Type B pancreatic cell (in vitro differentiated cells): ENCODE data around the gene SULF2. TPM values are rescaled to one million over a fixed set of nuclear protein-coding genes. Genes with fewer than 3 reads are reported as not detected.
A peak's percentile ranks its signal among the peaks of the same experiment; 100 is the strongest.

ENCODE experiments used
- DNase-seq: peaks from one replicate; pipeline ENCODE4 v3.0.0; 2021; ENCODE audit warnings: mixed read lengths; ENCODE audit not compliant: unreplicated experiment; ENCODE audit errors: extremely low spot score
- H3K27ac Mint-ChIP-seq: 2 replicates; pipeline ENCODE4 v1.8.0; 2021; ENCODE audit warnings: mild to moderate bottlenecking, mixed read lengths
- H3K27me3 Mint-ChIP-seq: 2 replicates; pipeline ENCODE4 v1.8.0; 2021; ENCODE audit warnings: mixed read lengths
- H3K36me3 Mint-ChIP-seq: 2 replicates; pipeline ENCODE4 v1.8.0; 2021; ENCODE audit warnings: mixed read lengths
- H3K4me1 Mint-ChIP-seq: one replicate; pipeline ENCODE4 v1.8.0; 2021; ENCODE audit warnings: mixed read lengths; ENCODE audit not compliant: unreplicated experiment
- H3K4me3 Mint-ChIP-seq: 2 replicates; pipeline ENCODE4 v1.8.0; 2021; ENCODE audit warnings: mild to moderate bottlenecking, mixed read lengths
- H3K9me3 Mint-ChIP-seq: 2 replicates; pipeline ENCODE4 v1.8.0; 2021; ENCODE audit warnings: mixed read lengths
- total RNA-seq: library from RNA; stranded (reverse); gene quantifications from 2 replicates; pipeline ENCODE4 v1.2.1, GENCODE V29; 2021; ENCODE audit warnings: low replicate concordance
- TF ChIP-seq, protein P1 (sequence below): fragments of 200-600 bp; sonication (generic); conservative IDR thresholded peaks from 2 replicates; pipeline ENCODE4 v1.5.0; 2021; ENCODE audit warnings: antibody characterized with exemption, mild to moderate bottlenecking

SULF2 gene
- total RNA-seq, 1 donor from 2014 or later, result 146 TPM

DNA sequence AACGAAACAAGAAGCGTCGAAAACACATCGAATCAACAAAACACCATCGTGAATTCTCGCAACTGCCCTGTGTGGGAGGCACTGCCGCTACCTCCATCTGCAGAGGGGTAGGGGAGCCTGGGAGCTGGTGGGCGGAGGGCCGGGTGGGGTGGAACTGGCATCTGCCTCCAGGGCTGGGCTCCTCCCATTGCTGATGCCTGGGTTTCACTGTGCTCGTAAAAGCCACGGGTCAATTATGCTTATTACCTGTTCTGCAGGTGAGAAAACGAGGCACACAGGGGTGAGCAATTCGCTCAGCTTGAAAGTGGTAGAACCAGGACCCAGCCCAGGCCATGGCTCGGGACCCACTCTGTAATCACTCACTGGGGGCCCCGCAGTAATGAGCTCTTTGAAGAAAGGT lies 16.5 kb upstream of the SULF2 start:
- Mint-ChIP-seq H3K4me1 (peaks cover 10% of the 10 kb centered on the region), H3K27ac (no peak overlapping the region), H3K36me3 (no peaks in the 10 kb centered on the region), H3K4me3 (no peak overlapping the region), H3K27me3 (peaks cover 5% of the 10 kb centered on the region), H3K9me3 (no peaks in the 10 kb centered on the region)
- TF ChIP-seq, protein P1, sequence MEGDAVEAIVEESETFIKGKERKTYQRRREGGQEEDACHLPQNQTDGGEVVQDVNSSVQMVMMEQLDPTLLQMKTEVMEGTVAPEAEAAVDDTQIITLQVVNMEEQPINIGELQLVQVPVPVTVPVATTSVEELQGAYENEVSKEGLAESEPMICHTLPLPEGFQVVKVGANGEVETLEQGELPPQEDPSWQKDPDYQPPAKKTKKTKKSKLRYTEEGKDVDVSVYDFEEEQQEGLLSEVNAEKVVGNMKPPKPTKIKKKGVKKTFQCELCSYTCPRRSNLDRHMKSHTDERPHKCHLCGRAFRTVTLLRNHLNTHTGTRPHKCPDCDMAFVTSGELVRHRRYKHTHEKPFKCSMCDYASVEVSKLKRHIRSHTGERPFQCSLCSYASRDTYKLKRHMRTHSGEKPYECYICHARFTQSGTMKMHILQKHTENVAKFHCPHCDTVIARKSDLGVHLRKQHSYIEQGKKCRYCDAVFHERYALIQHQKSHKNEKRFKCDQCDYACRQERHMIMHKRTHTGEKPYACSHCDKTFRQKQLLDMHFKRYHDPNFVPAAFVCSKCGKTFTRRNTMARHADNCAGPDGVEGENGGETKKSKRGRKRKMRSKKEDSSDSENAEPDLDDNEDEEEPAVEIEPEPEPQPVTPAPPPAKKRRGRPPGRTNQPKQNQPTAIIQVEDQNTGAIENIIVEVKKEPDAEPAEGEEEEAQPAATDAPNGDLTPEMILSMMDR, result no peak
- no peak for DNase-seq

DNA sequence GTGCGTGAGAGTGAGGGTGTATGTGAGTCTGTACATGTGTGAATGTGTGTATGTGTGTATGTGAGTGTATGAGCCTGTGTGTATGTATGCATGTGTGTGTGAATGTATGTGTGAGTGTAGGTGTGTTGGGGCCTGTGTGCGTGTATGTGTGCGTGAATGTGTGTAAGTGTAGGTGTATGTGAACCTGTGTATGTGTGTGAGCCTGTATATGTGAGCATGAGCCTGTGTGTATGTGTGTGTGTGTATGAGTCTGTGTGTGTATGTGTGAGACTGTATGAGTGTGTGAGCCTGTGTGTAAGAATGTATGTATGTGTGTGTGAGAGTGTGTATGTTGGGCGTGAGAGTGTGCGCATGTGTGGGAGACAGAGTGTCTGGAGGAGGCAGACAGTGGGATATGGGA lies 15.8 kb upstream of the SULF2 start:
- H3K4me3 Mint-ChIP-seq, result no peak overlapping the region

DNA sequence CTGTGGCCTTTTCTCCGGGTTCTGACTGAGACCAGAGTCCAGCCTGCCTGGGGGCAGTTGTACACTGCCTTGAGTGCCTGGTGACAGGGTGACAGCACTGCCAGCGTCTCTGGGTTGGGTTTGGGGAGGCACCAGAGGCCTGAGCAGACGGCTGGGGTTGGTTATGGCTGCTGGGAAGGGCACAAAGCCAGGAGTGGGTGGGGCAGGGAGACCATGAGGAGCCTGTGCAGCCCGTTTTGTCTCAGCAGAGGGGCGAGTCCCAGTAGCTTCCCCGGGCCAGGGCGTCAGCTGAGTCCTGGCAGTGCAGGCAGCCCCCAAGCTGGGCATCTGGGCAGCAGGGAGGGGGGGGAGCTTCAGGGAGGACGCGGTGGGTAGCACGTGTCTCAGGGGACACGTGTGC lies 15.3 kb upstream of the SULF2 start:
- no peak for DNase-seq
- Mint-ChIP-seq H3K36me3 (no peaks in the 10 kb centered on the region), H3K27me3 (peaks cover 4% of the 10 kb centered on the region), H3K9me3 (no peaks in the 10 kb centered on the region), H3K4me3 (no peak overlapping the region), H3K27ac (no peak overlapping the region), H3K4me1 (peaks cover 10% of the 10 kb centered on the region)
- TF ChIP-seq, protein P1, result no peak

More for the DNA sequence above, 15.8 kb upstream of the SULF2 start:
- TF ChIP-seq, protein P1, result no peak
- H3K9me3 Mint-ChIP-seq, result no peaks in the 10 kb centered on the region
- peaks cover 10% of the 10 kb centered on the region for H3K4me1 Mint-ChIP-seq
- peaks cover 5% of the 10 kb centered on the region for H3K27me3 Mint-ChIP-seq
- H3K36me3 Mint-ChIP-seq, result no peaks in the 10 kb centered on the region
- DNase-seq, result no peak
- H3K27ac Mint-ChIP-seq, result no peak overlapping the region

DNA sequence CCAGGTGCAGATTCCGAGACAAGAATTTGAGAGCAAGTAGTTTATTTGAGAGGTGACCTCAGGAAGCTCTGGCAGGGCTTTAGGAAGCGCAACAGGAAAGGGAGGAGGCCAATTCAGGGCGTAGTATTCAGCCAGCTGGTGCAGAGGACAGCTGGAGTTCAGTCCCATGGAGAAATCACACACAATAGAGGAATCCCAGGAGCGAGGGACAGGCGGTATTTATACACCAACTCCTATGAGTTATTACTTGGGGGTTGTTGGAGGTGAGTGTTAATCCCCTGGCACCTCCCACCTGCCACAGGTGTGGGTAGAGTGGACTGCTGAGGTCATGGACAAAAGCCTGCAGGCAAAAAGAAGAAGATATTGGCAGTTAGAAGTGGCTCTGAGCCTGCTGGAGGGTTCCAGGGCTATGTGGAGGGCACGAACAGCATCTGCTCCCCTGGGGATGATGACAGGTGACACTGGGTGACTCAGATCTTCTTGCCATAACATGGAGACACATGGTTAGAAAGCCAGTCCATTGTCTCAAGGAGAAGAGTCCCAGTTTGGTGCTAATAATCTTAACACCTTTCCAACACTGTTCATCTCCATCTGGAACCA lies 13.9 kb upstream of the SULF2 start:
- Mint-ChIP-seq H3K4me3 (no peak overlapping the region), H3K9me3 (no peaks in the 10 kb centered on the region), H3K36me3 (no peaks in the 10 kb centered on the region), H3K27ac (peak overlapping the region; percentile 1), H3K27me3 (no peaks in the 10 kb centered on the region), H3K4me1 (peaks cover 10% of the 10 kb centered on the region)
- TF ChIP-seq, protein P1, result no peak
- DNase-seq, result no peak

DNA sequence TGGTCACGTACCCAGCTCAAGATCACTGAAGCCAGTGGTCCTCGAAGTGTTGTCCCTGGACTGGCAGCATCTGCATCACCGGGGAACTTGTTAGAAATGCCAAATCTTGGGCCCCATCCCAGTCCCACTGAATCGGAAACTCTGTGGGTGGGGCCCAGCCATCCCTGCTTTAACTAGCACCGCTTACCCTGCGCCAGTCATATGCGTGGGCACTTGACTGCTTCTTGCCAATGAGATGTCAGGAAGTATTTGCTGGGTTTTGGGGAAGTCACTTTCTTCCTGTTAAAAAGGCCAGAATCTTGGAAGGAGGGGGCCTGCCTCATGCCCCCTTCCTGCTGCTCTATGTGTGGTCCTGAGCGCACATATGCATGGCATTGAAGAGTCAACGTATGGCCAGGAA lies 11.7 kb upstream of the SULF2 start:
- Mint-ChIP-seq H3K36me3 (no peaks in the 10 kb centered on the region), H3K4me3 (no peak overlapping the region), H3K9me3 (no peaks in the 10 kb centered on the region), H3K27ac (no peak overlapping the region), H3K27me3 (no peaks in the 10 kb centered on the region), H3K4me1 (peaks cover 15% of the 10 kb centered on the region)
- TF ChIP-seq, protein P1, result no peak
- no peak for DNase-seq
